Sigmoid colon (tissue), 4 donors: Measurements from ENCODE around the gene AXIN1.

Experiments used
- POLR2A ChIP-seq, 2 donors: fragments of 450-650 bp; IDR thresholded peaks; one replicate each; pipeline ENCODE4 v1.6.1; 2016; ENCODE audit warnings: antibody characterized with exemption in 2 of 2, mild to moderate bottlenecking in 2 of 2, moderate library complexity in 2 of 2
- POLR2AphosphoS5 ChIP-seq, 4 donors: sonication (generic); formaldehyde crosslinking; IDR thresholded peaks; one replicate each; pipeline ENCODE4 v1.6.1; 2017; ENCODE audit warnings: antibody characterized with exemption in 4 of 4
- TF ChIP-seq, protein P1 (sequence below), 4 experiments: fragments of 450-650 bp in 3 of 4; fragments of 200-600 bp in 1 of 4; IDR thresholded peaks; one replicate each; pipeline ENCODE4 v1.5.1; 2016 to 2019; ENCODE audit warnings: antibody characterized with exemption in 4 of 4, mild to moderate bottlenecking in 3 of 4, moderate library complexity in 2 of 4

DNA sequence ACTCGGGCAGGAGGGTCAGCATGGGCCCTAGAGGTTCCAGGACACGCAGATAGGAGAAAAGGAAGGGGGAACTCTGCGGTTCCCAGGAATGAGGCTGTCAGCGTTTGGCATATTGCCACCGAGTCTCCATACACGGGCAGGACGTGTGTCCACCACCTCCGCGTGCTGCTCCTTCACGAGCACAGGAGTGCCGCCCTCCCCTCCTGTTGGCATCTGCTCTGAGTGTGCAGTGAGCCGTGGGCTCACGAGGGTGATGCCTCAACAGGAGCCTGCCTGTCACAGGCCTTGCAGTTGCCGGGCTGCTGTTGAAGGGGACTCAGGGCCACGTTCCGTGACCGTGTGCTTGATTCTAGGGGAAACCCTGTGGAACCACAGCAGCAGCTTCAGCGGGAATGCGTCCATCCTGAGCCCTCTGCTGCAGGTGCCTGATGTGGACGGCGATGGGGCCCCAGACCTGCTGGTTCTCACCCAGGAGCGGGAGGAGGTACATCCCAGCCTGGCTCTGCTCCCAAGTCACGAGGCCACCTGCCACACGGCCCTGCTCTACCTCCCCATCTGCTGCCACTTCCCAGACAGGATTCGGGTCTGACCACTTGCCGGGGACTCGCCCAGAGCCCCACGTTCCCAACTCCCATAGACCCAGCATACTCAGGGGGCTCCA, 91.4 kb downstream of the AXIN1 start:
- TF ChIP-seq POLR2A (IDR thresholded peaks at IDR 0.05): no peak
- TF ChIP-seq, protein P1, sequence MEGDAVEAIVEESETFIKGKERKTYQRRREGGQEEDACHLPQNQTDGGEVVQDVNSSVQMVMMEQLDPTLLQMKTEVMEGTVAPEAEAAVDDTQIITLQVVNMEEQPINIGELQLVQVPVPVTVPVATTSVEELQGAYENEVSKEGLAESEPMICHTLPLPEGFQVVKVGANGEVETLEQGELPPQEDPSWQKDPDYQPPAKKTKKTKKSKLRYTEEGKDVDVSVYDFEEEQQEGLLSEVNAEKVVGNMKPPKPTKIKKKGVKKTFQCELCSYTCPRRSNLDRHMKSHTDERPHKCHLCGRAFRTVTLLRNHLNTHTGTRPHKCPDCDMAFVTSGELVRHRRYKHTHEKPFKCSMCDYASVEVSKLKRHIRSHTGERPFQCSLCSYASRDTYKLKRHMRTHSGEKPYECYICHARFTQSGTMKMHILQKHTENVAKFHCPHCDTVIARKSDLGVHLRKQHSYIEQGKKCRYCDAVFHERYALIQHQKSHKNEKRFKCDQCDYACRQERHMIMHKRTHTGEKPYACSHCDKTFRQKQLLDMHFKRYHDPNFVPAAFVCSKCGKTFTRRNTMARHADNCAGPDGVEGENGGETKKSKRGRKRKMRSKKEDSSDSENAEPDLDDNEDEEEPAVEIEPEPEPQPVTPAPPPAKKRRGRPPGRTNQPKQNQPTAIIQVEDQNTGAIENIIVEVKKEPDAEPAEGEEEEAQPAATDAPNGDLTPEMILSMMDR (IDR thresholded peaks at IDR 0.05): no peak
- TF ChIP-seq POLR2AphosphoS5 (IDR thresholded peaks at IDR 0.05): no peak
